ENCODE data around the gene SLCO3A1.

DNA sequence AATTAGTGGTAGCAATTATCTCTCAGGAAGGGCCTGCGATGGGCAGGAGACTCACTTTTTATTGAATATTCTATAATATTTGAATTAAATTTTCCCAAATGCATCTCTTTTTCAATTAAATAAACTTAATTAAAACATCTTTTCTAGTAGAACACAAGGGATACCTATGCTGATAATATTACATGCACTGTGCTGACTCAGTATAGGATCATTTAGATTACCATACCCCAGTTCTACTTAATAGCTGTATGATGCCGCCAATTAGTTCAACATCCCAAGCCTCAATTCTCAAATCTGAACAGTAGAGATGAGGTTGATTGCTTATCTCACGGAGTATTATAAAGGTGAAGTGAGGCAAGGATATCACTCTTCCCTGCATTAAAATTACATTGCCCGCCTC, 149.2 kb downstream of the SLCO3A1 start:
- TF ChIP-seq POLR2A (IDR thresholded peaks at IDR 0.05) (no peak), CTCF (IDR thresholded peaks at IDR 0.05) (no peak), POLR2AphosphoS5 (IDR thresholded peaks at IDR 0.05) (no peak), EP300 (IDR thresholded peaks at IDR 0.05; ENCODE audit: low read depth) (no peak)

Measured in transverse colon (tissue), 4 donors.